GM12875 (cell line): ENCODE data around the gene FADS3.

Experiments
- H3K4me3 ChIP-seq: one replicate; pipeline ENCODE4 v1.5.1; 2011; ENCODE audit warnings: low read depth, low read length, control low read depth
- CTCF ChIP-seq: IDR thresholded peaks from 2 replicates; pipeline ENCODE4 v1.5.1; 2011; ENCODE audit warnings: low read depth, mild to moderate bottlenecking, control low read depth, inconsistent platforms, low read length, moderate library complexity, borderline replicate concordance; ENCODE audit not compliant: insufficient read depth

Gene FADS3

DNA sequence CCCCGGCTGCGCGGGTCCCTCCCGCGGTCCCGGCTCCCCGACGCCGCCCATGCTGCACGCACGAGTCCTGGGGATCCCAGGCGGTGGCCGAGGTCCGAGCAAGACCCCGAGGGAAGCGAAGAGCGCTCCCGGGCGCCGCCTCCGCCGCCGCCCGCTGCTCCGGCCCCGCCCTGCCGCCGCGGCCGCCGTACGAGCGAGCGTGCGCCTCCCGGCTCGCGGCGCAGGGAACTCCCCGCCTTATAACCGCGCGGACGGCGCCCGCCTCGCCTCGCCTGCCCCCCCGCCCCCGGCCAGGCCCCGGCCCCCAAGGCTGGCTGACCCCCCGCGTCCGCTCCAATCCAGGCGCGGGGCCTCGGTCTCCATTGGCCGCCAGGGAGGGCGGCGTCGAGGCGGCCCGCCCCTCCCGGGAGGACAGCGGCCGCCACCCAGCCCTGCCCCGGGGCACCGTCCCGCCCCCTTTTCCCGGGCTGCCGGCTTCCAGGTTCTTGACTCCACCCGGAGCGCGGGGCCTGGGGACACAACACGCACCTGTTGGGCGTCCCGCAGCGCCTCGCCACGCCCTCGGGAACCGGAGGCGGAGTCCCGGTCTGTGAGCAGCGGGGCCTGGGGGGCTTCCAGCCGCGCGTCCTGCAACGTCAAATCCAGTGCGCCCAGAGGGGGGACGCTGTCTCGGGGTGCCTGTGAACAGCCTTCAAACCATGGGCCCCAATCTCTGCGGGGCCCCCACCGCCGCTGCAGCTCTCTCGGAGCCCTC is at the start of gene FADS3:
Gene FADS3 (minus strand): TSS at position 215 of the 754 bp plus-strand sequence. CDS start 164 bp downstream, at position 51.
- no peak; the same call in 1 of the 2 replicates for TF ChIP-seq CTCF

GRCh38 chr11:61940466-61940865 is 49.1 kb upstream of the FADS3 start:
- TF ChIP-seq CTCF: no peak
- no peak overlapping the region for H3K4me3 ChIP-seq

More for the DNA sequence above, at the start of gene FADS3:
- peak within 1 kb of the TSS; percentile 70 for H3K4me3 ChIP-seq

DNA sequence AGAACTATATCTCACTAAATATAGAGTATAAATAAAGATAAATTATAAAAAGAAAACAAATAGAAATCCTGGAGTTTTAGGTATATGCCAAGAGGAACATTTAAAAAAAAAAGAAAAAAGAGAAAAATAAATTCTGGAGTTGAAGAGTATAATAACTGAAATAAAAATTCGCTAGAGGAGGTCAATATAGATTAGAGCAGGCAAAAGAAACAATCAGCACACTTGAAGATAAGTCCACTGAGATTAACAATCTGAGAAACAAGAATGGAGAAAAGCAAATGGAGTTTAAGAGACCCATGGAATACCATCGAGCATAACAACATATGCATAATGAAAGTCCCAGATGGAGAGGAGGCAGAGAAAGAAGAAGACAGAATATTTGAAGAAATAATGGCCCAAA is 44.5 kb upstream of the FADS3 start:
- no peak overlapping the region for H3K4me3 ChIP-seq
- no peak for TF ChIP-seq CTCF

DNA sequence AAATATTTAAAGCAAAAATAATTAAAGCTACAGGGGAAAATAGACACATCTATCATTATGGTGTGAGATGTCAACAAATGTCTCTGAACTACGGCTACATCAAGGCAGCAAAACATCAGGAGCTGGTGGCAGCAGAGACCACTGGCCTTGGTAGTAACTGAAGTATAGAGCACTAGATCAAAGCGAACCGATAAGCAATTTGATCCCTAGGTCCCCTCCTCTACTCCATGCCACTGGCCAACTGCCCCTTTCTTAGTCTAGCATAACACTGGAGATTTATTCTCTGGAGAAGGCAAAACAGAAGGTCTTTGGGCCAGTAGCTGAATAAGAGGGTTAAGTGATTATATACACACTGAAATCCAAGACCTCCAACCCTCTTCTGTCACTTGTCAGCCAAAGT is 39.6 kb upstream of the FADS3 start:
- no peak overlapping the region for H3K4me3 ChIP-seq

DNA sequence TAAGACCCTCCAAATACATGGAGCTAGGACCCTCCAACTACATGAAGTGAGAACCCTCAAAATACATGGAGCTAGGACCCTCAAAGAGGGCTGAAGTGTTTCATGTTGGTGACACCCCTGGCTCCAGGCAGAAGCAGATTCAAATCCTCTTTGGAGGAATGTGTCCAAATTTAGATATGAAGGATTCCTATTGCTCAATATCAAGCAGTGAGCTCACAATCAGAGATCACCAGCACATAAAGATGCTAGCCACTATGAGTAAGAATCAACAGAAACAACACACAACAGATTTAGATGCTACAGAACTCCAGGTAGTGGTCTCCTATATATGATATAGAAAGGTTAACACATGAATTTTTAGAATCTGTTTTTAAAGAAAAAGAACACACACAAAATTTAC is 37.3 kb upstream of the FADS3 start:
- no peak for TF ChIP-seq CTCF
- no peak overlapping the region for H3K4me3 ChIP-seq

More for the DNA sequence above, 39.6 kb upstream of the FADS3 start:
- no peak for TF ChIP-seq CTCF

DNA sequence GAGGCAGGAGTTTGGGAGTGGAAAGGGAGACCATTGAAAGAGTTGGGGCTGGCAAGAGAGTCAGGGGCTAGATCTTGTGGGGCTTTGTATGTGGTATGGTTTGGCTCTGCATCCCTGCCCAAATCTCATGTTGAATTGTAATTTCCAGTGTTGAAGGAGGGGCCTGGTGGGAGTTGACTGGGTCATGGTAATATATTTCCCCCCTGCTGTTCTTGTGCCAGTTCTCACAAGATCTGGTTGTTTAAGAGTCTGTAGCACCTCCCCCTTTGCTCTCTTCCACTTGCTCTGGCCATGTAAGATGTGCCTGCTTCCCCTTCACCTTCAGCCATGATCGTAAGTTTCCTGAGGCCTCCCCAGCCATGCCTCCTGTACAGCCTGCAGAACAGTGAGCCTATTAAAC is 36.2 kb upstream of the FADS3 start:
- no peak overlapping the region for H3K4me3 ChIP-seq
- TF ChIP-seq CTCF: no peak

DNA sequence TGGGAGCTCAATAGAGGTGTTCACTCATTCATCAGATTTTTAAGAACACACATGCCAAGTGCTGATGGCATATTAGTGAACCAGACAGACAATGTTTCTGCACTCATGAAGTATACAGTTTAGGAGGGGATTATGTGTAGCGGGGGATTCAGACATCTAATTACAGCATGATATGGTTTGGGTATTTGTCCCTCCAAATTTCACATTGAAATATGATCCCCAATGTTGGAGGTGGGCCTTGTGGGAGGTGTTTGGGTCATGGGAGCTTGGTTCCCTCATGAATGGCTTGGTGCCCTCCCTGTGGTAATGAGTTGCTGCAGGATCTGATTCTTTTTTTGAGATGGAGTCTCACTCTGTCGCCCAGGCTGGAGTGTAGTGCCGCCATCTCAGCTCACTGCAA is 34.9 kb upstream of the FADS3 start:
- H3K4me3 ChIP-seq: no peak overlapping the region
- no peak for TF ChIP-seq CTCF
